Colon (tissue), 2 donors: ENCODE data around the gene GALNT2.

ENCODE experiments used
- FAIRE-seq: peaks from 2 replicates; lab custom pipeline; 2012; peaks lifted over from hg19 to GRCh38; lab: Jason Lieb, UNC
- donor health status: control.
- donor health status: control.

The GALNT2 gene

DNA sequence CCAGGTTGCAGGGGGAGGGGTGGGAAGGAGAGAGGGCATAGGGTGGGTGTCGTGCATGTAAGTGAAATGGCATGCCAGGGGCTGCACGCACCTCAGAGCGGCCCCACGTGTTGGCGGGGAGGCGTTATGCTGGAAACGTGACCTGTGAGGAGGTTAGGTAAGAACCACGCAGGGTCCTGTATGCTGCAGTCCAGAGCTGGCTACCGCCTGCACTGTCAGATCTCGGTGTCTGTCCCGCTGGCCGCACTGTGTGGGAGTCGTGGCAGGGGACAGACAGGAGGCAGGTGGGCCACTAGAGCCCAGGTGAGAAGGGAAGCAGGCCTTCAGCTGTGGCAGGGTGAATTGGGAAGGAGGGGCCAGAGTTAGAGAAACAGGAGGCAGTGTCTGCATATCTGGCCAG is 79.7 kb downstream of the GALNT2 start:
- no peak for FAIRE-seq

DNA sequence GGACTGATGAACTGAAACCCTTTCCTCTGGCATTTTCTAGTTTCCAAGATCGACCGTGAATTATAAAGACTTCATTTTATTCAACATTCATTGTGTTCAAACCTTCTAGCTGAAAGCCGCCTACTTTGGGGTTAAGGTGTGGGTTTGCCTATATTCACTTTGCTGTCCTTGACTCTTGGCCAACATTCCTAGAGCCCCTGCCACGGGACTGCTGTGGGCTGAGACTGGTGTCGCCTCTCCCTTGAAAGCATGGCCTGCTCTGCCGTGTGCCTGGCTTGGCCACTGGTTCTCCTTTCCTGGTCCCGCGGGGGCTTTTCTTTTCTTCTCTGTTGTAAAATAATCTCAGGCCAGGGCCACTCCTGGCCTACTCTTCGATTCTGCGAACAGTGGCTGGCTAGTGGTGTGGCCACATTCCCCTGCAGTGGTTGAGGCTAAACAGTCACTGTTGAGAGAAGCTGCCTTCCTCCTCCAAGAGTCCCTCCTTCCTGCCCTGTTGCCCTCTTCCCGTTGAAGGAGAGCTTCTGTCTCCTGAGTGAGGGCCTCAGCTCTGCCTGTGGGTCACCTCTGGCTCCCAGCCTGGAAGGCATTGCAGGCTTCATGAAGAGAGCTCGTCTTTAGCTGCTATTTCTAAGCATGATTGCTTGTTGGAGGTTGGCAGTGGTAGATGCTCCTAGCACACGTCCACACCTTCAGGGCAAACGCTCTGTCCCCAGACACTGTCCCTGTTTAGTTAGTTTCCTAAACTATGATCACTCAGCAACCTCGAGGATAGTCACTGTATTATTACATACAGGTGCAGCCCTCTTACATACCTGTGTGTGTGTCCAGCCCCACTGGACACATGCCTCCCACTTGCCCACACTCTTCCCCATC is 80.5 kb downstream of the GALNT2 start:
- no peak for FAIRE-seq

DNA sequence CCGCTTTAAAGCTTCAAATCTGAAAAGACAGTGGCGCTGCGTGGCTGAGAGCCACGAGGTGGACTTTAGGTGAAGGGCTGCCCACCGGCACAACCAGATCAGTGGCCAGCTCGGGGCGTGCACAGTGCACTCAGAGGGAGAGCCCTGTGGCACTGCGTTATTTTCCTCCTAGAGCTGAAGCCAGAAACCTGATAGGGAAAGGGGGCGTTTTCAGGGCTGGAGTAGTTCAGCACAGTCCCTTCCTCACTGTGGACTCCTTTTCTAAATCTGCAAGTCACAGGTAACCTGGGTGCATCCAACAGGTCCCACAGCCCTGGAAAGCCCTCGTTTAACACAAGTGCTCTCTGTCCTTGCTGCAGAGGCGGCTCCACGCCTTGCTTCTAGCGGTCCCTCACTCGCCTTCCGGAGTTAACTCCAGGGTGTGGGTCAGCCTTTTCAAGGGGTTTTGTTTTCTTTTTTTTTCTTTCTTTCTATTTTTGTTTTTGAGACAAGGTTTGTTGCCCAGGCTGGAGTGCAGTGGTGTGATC is 81.2 kb downstream of the GALNT2 start:
- FAIRE-seq, result no peak

DNA sequence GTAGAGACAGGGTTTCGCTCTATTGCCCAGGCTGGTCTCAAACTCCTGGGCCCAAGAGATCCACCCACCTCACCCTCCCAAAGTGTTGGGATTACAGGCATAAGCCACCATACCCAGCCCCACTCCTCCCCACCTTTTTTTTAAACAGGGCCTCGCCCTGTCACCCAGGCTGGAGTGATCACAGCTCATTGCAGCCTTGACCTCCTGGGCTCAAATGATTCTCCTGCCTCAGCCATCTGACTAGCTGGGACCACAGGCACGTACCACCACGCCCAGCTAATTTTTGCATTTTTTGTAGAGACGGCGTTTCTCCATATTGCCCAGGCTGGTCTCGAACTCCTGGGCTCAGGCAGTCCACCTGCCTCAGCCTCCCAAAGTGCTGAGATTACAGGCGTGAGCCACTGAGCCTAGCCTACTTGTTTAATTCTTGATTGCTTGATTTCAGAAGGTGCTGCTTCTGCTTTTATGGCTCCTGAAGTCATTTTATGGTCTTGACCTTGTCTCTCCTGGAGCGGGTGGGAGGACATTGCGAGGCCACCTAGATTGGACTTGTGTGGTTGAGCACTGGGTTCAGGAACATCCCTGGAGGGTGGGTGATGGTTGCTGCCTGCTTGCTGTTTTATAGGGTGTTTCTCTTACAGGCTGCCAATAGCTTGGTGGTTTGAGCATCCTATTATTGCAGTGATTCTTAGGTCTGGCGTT is 81.9 kb downstream of the GALNT2 start:
- no peak for FAIRE-seq

DNA sequence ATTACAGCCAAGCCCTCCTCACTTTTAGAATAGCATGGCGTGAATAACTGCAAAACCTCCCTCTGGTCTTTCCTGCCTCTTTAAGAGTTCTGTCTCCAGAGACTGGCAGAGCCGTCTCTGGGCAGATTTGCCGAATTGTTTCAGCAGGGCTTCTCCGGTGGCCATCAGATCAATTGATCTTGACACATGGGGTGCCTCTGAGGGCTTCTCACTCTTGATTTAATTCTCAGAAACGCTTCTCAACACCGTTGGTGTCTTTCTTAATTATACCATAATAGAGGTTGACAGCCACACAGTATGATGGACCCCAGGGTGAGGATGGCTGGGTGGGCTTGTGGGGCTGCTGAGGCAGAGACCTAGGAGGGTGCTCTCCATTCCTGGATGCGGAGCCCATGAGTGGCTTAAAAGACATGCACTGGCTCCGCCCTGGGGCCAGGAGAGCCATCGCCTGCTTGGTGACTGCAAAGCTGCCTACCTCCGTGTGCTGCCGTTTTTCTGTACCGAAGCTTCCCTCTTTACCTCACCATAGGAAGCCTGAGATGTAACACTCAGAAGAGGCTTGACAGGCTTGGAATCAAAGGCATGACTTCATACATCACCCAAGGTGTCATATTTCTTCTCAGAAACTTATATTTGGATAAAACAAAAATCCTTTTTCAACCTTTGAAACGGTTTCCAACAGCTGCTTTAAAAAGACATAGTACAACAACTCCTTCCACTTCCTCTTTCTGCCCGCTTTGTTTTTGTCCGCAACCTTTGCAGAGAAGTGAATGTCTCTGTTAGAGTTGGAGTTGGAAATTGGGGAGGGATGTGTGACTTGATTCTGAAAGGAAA is 82.9 kb downstream of the GALNT2 start:
- FAIRE-seq, result no peak

DNA sequence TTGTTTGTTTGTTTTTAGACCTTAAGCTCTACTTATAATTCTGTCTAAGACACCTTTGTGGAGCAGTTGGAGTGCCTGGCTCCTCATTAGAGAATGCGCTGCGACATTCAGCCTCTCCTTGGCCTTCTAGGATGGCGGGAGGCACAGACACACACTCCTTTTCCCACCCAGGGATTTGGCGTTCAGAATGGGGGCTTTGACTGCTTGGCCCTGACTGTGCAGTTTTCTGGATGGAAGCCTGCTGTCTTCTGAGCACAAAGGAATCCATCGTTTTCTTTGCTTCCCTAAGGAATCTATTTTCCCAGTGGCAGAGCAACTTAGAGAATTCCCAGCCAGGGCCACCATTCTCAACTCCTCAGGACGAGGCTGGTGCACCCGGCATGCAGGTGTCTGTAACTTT is 83.6 kb downstream of the GALNT2 start:
- no peak for FAIRE-seq

DNA sequence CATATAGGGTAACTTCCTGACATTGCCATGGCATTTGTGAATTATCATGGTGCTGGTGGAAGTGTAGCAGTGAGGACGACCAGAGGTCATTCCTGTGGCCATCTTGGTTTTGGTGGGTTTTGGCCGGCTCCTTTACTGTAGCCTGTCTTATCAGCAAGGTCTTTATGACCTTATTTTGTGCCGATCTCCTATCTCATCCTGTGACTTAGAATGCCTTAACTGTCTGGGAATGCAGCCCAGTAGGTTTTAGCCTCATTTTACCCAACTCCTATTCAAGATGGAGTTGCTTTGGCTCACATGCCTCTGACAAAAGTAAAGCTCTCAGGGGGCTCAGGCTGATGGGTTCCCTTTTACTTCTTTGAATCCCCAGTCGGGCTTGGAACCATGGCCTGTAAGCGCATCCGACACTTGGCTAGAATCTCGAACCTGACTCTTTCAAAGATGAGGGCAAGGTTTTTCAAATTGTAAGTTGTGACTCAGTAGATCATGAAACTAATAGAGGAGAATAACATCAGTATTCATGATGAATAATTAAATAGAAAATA is 85.0 kb downstream of the GALNT2 start:
- no peak for FAIRE-seq

DNA sequence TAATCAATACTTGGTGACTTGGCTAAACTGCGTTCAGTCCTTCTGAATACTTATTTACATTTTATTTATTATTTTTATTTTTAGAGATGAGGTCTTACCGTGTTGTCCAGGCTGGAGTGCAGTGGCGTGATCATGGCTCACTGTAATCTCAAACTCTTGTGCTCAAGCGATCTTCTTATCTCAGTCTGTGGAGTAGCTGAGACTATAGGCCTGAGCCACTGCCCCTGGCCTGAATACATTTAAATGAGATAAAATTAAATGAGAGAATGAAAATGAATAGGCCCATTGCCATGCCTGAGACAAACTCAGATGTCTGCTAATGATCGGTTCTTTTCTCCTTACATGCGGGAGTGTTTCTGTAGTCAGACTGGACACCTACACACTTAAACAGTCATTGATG is 86.0 kb downstream of the GALNT2 start:
- FAIRE-seq, result no peak

DNA sequence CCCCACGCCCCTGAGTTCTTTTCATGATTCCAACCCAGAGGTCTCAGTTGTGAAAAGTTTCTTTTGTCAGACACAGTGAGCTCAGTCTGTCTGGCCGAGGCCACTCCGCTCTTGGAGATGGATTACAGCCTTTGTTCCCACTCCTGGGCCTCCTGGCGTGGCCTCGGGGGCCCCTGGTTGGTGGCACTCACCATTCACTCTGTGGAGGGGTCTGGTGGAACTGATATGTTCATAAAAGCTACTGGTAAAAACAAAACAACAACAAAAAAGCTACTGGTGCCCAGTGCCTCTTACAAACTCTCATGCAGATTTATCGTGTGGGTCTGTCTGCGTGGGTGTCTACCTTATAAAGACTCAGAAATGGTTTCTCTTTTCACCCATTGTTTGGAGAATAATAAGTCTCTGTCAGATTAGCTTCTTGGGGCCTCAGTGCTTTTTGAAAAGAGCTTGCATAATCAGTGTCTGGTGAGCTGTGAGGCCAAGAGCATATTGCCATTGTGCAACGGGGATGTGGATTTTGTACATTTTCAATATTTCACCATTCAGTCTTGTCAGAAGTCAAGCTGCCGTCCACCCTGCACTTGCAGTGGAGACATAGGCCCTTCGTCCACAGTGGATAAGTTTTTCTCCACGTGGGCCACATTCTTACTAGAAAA is 86.7 kb downstream of the GALNT2 start:
- FAIRE-seq, result no peak

DNA sequence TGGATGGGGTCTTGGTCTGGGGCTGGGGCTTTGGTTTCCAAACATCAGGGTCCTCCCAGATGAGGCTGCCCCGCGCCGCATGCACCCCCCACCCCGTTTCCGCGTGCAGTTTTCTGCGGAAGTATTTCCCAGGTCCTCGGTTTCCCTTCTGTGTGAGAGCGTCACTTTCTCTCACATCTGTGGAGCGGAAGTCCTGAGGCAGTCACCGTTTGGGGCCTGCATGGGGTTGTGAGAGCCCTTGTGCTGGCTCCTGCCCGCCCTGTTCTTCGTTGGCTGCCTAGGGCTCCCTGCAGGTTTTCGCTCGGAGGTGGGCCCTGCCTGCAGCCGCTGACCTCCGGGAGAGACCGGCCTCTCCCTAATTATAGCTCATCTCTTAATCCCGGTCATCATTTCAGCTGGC is 88.0 kb downstream of the GALNT2 start:
- FAIRE-seq, result no peak

DNA sequence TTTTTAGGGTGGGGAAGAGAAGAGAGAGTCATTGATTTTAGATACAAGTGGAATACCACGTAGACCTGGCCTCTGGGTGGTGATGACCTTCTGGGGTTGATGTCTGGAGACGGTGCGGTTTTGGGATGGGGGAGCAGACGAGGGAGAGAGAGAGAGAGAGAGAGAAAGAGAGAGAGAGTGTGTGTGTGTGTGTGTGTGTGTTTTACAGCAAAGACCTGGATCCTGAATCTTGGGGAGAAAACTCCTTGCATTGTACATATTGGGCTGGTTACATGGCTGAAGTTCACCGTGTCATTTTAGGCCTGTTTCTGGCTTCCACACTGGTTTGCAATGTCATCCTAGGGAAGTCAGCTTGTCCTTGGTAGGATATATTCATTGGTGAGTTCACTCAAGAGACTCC is 89.0 kb downstream of the GALNT2 start:
- no peak for FAIRE-seq

DNA sequence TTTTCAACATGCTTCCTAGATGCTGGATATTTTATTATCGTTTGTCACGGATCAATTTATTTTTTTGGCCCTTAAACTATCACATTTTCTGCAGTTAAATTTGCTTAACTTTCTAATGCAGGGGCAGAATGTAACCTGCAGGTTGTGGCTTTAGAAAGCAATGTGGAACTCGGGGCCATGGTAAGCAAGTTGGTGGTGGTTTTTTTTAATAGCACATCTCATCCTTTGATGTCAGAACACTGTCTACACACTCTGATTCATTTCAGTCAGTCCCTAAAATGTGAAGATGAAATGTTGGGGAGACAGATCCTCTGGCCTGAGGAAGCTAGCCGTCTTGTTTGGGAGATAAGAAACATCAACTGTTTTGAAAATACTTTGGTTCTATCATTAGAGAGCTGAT is 89.5 kb downstream of the GALNT2 start:
- no peak for FAIRE-seq

DNA sequence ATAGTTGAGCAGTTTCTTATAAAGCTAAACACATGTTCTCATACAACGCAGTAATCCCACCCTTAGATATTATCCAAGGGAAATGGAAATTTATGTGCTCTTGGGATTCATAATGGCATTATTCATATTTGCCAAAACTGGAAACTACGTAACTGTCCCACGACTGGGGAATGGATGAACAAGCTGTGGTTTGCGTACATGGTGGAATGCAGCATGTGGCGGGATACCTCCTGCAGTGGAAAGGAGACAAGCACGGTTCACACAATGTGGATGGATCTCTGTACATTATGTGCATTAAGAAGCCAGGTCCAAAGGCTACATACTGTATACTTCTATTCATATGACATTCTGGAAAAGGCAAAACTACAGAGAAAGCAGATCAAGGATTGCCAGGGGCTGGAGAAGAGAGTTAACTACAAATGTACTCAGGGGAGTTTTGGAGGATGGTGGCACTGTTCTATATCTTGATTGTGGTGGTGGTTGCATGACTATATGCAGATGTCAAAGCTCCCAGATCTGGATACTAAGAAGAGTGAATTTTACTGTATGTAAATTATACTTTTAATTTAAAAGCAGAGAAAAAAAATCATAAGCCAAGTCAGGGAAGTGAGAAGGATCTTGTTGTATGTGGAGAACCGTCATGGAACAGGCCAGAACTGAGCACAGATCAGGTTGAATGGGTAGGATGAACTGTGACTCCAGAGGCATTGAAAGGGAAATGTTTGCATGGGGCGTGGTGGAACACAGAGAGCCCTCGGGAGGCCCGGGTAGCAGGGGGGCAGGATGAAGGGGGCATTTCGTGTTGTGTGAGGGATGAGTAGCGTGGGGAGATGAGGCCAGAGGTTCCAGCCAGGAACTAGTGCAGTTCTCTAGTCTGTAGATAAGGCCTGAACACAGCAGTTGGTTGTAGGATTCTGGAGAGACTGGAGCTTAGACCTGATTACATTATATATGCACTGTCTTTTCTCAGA is 90.7 kb downstream of the GALNT2 start:
- no peak for FAIRE-seq

DNA sequence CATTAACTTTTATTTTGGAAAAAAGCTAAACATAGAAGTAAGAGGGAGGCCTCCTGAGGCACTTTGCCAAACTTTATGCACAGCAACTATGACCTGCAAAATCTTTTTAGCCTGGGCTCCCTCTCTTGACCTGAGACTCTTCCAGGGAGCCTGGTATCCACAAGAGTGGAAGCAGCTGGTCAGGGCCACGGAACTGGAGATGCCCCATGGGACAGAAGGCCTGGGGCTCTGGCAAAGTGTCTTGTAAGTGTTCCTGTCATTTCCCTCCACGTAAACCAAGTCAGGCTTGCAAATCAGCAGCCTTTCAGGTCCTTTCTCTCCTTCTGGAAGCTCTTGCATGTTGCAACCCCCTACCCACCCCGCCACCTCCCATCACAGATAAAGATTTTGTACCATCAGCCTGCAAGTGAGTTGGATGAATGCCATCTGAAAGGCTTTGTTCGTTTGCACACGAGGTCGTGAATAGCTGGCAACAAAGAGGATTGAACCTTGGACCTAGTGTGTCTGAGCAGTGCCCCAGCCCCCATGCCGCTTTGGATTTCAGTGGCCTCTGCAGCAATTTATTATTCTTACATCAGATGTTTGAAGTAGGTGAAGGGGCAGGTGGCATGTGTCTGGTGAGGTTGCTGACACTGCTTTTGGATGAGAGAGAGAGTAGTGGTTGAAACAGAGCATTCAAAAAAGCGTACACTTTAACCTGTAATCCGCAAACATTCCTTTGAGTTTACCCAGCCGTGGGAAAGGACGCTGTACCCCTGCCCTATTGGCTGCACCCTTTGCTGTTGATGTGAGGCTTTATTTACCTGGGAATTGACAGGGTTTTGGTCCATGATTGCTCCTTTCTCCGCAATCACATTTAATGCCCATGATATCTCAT is 91.6 kb downstream of the GALNT2 start:
- FAIRE-seq, result no peak

DNA sequence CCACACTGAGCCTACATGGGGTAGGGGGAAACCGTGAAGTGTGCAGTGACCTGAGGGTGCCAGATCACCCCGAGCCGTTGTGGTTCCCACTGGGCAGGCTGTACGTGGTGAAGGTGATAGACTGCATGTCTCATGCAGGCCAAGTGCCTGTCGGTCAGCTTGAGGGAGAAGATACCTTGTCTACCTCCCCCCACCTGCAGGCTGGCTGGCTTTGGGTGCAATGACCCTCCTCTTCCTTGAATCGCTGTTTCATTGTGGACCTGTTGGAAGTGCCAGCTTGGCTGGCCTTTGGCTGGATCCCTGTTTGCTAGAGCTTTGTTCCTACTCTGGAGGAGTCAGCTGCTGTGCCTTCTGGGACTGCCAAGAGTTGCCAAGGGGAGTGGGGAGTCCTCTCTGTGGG is 92.5 kb downstream of the GALNT2 start:
- FAIRE-seq, result no peak

DNA sequence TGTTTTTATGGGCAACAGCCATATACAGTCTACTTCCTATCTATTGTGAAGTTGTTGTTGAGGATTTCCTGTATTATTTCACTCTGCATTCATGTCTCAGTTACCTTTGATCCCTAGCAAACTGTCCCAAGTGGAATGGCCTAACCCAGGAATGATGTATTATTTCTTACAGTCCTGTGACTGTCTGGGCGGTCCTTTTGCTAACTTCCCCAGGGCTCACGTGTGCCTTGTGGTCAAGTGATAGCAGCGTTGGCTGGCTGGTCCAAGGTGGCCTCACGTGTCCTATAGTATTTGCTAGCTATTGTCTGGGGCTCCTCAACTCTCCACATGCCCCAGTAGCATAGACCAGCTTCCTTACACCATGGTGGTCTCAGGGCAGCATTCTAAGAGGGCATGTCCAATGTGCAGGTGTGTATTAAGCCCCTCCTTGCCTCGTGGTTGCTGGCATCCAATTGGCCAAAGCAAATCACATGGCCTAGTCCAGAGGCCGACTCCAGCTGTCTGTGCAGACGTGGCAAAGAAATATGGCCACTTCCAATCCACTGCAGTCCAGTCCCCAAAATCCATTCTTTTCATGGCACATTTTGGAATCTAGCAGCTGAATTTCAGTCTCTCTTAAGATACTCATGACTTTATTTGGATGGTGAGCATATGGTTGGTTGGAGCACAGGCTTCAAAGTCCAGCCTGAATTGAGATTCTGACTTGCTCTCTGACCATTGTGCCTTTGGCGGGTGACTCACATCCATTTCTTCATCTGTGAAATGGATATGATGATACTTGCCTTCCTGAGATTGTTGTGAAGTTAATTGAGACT is 94.1 kb downstream of the GALNT2 start:
- no peak for FAIRE-seq

DNA sequence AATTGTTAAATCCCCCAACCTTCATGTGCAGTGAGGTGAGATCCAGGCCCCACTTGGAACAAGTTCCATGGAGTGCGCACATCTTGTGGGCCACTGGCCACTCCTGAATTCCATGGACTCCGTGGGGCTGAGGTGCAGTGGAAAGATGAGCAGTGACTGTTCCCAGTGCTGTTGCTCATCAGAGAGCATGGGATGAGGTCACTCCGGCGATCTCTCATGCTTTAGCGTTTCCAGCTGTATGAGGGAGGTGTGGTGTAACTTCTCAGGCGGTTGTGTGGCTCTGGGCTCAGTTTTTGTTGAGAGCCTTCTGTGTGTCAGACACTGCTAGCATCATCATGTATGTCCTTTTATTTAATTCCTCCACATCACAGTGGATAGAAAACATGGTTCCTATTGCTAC is 96.2 kb downstream of the GALNT2 start:
- FAIRE-seq, result no peak

DNA sequence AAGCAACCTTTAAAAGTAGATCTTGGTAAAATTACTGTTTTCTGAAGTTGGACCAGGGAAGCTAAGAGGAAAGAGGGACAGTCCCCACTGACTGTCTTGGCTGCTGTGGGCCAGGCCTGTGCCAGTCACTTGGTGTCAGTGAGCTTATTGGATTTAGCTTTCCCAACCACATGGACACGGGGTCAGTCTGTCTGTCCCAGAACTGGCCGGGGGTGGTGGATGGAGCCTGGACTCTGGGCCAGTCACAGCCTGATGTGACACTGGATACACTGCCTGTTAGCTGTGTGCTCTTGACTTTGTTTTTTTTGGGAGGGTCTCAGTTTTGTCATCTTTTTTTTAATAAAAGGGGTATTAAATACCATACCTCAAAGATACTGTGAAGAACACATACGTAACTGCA is 96.7 kb downstream of the GALNT2 start:
- no peak for FAIRE-seq

DNA sequence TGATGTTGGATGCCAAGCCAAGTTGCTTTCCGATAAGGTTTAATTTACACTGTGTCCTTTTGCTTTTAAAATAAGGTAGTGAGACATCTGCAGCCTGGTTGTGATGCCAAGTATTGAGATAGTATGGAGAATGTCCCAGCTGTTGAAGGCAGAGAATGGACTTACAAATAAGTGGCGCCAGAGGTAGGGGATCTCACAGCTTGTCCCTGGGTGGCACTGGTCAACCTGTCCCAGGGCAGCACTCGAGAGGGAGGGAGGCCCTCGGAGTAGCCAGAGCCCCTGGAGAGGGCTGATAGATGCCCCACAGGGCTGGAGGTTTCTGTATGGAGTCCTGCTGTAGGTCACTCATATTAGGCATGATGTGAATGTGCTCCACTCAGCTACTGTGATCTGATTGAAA is 98.5 kb downstream of the GALNT2 start:
- FAIRE-seq, result no peak
